Psoas muscle (tissue), 8 donors: ENCODE results near the gene DAB2IP. TPM values are rescaled to one million over a fixed set of nuclear protein-coding genes. Genes with fewer than 3 reads are reported as not detected.

Experiments used
- ATAC-seq, 4 donors: fragments of 200-7000 bp; cut with Tn5 transposase; one replicate each; pipeline ENCODE4 v1.9.1; 2020; ENCODE audit warnings: moderate library complexity in 3 of 4, mild to moderate bottlenecking in 2 of 4
- DNase-seq, 2 donors: peaks; one replicate each; pipeline ENCODE4 v3.0.0-alpha.2; 2020
- H3K27ac ChIP-seq: fragments of 200-600 bp; one replicate; pipeline ENCODE4 v1.8.0; 2022
- H3K27me3 ChIP-seq, 3 donors: fragments of 200-600 bp in 1 of 3; one replicate each; pipeline versions ENCODE4 v1.6.1 to v1.8.0; 2013 to 2022; ENCODE audit warnings: low read length in 2 of 3, mild to moderate bottlenecking in 2 of 3, moderate library complexity in 1 of 3; ENCODE audit not compliant: insufficient read depth in 3 of 3
- H3K36me3 ChIP-seq, 2 donors: fragments of 200-600 bp in 1 of 2; one replicate each; pipeline versions ENCODE4 v1.6.1 to v1.8.0; 2013 to 2022; ENCODE audit warnings: low read depth in 1 of 2, mild to moderate bottlenecking in 1 of 2, moderate library complexity in 1 of 2; ENCODE audit not compliant: insufficient read depth in 1 of 2
- H3K4me1 ChIP-seq: fragments of 200-600 bp; one replicate; pipeline ENCODE4 v1.8.0; 2022
- H3K4me3 ChIP-seq: fragments of 200-600 bp; one replicate; pipeline ENCODE4 v1.8.0; 2022; ENCODE audit warnings: mild to moderate bottlenecking
- H3K9me3 ChIP-seq: fragments of 200-600 bp; one replicate; pipeline ENCODE4 v1.8.0; 2022
- WGBS, 3 donors: extraction: QIAGEN DNeasy Blood & Tissue Kit; methylation state at CpG; one replicate each; pipeline versions ENCODE4 v1.1.6 to v1.1.7; 2013; 5-methylcytosine and 5-hydroxymethylcytosine counted together
- intact Hi-C, 2 donors: fragments of 100-400 bp; cut with DNase I; formaldehyde crosslinking; loops; one replicate each; pipeline versions ENCODE4 v1.11.0 to v1.14.2; 2022
- polyA plus RNA-seq, 3 donors: library from polyadenylated mRNA; stranded (reverse); fragments of 200-250 nt; gene quantifications; one replicate each; pipeline ENCODE4 v1.2.3, GENCODE V29; 2013
- total RNA-seq, 4 donors: library from RNA; stranded (reverse); fragmentation: NEBNext Ultra II Directional in 2 of 4; extraction: Animal tissue kit (Norgen Biotek cat#: 25700) in 2 of 4; gene quantifications; one replicate each; pipeline versions ENCODE4 v1.2.1 to v1.2.4, GENCODE V29; 2021 to 2023
- TF ChIP-seq, protein P1 (sequence below): fragments of 200-600 bp; IDR thresholded peaks from one replicate; pipeline ENCODE4 v1.8.0; 2022; ENCODE audit warnings: antibody characterized with exemption
- donor health status: healthy with polysubstance abuse.
- donor health status: DM: no; HTN: no; CAD: no; lungs with moderate emphysema.
- donor health status: Bipolar disorder and iron deficiency.
- donor health status: healthy.
- donor health status: DM: yes; HTN: yes; CAD: no.
- donor health status: DM: no; HTN: no; CAD: no.
- donor health status: DM: no; HTN: no; CAD: no.
- donor health status: DM: yes; HTN: yes; CAD: no.

Gene DAB2IP
- total and polyA plus RNA-seq, 7 donors = 14.1 to 66.2 (median 33.4) TPM

DNA sequence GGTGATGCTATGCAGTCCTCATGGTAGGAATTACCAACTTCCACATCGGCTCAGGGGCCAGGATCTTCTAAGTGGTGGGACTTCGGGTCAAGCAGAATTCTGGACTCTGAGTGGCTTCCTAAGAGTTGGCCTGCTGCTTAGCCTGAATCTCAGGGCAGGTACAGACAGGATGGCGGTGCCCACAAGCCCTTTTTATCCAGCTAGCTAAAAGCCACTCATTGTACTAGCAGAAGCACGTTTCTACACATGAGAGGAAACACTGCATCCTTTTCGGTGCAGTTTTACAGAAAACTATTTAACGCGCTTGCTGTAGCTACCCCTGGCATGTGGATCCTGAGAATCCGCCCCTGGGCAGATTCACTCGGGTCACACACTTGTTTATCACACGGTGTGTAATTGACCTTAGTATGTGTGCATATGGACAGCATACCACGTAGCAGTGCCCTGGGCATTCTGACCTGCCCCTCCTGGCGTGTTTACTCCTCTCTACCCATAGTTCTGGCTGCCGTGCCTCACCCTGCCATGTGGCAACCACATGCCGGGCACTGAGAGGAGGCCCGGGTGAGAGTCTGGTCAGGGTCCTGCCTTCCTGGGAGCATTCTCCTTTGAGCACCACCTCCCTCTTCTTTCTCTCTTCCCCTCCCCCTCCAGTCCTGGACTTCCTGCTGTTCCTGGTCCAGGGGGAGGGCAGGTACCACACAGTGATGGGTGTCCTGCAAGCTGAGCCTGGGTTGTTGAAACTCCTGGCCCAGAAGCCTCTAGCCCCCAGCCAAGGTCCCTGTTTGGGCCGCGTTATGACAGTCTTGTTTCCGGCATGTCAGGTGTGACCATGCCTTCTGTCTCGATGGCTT lies 65.9 kb downstream of the DAB2IP start:
- intact Hi-C loops = no loop called here
- no peaks in the 10 kb centered on the region for H3K9me3 ChIP-seq
- H3K36me3 ChIP-seq = no peaks in the 10 kb centered on the region
- peak overlapping the region; percentile 36 for H3K27ac ChIP-seq
- H3K4me1 ChIP-seq = peaks cover 92% of the 10 kb centered on the region
- ATAC-seq (no peak), DNase-seq (no peak)
- no peaks in the 10 kb centered on the region for H3K27me3 ChIP-seq
- no peak overlapping the region for H3K4me3 ChIP-seq
- TF ChIP-seq, protein P1, sequence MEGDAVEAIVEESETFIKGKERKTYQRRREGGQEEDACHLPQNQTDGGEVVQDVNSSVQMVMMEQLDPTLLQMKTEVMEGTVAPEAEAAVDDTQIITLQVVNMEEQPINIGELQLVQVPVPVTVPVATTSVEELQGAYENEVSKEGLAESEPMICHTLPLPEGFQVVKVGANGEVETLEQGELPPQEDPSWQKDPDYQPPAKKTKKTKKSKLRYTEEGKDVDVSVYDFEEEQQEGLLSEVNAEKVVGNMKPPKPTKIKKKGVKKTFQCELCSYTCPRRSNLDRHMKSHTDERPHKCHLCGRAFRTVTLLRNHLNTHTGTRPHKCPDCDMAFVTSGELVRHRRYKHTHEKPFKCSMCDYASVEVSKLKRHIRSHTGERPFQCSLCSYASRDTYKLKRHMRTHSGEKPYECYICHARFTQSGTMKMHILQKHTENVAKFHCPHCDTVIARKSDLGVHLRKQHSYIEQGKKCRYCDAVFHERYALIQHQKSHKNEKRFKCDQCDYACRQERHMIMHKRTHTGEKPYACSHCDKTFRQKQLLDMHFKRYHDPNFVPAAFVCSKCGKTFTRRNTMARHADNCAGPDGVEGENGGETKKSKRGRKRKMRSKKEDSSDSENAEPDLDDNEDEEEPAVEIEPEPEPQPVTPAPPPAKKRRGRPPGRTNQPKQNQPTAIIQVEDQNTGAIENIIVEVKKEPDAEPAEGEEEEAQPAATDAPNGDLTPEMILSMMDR = no peak
- WGBS, 3 donors = 74 to 81% (median 76%) methylated on average over 19 of the region's 19 CpGs

DNA sequence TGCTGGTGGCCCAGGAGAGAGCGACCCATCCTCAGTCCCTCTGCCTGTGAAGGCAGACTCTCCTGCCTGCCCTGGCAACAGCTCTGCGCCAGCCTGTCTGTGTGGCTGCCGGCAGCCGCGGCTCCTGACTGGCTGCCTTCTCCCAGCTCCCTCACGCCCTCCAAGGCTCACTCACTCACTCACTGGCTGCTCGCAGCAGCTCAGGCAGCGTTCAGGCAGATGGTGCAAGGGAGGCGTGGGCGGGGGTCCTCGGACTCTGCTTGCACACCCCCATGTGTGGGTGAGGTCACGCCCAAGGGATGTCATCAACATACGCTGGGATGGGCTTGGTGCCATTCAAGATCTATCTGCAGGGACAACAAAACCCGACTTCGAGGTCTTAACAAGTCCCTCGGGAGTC lies 66.7 kb downstream of the DAB2IP start:
- TF ChIP-seq, protein P1 = no peak
- intact Hi-C loops = no loop called here
- ATAC-seq (peak; percentile 22 to 49 (median 38)), DNase-seq (no peak)
- Histone ChIP-seq H3K27ac (peak overlapping the region; percentile 36), H3K27me3 (no peaks in the 10 kb centered on the region), H3K4me1 (peaks cover 94% of the 10 kb centered on the region), H3K36me3 (no peaks in the 10 kb centered on the region), H3K4me3 (no peak overlapping the region), H3K9me3 (no peaks in the 10 kb centered on the region)
- WGBS, 3 donors = 56 to 68% (median 59%) methylated on average over 16 of the region's 16 CpGs

DNA sequence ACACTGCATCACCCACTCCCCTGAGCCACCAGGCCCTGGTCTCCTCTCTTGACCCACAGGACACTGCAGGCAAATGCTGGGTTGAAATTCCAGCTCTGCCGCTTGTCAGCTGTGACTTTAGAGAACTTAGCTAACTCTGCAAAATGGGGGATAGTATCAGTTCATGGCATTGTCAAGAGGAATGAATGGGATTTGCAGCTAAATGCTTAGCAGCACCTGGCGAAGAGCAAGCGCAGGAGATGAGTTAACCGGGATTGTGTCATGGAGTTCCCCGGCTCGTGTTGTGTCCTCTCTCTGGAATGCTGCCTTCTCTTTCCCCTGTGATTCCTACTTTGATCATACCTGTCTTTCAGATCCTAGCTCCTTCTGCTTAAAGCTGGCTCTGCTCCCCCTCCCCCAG lies 67.1 kb downstream of the DAB2IP start:
- no peaks in the 10 kb centered on the region for H3K36me3 ChIP-seq
- TF ChIP-seq, protein P1 = no peak
- intact Hi-C loops = no loop called here
- 74 to 87% (median 74%) methylated on average over 6 of the region's 6 CpGs for WGBS, 3 donors
- H3K4me3 ChIP-seq = no peak overlapping the region
- peak overlapping the region; percentile 36 for H3K27ac ChIP-seq
- no peaks in the 10 kb centered on the region for H3K27me3 ChIP-seq
- DNase-seq (no peak), ATAC-seq (no peak)
- no peaks in the 10 kb centered on the region for H3K9me3 ChIP-seq
- peaks cover 94% of the 10 kb centered on the region for H3K4me1 ChIP-seq

DNA sequence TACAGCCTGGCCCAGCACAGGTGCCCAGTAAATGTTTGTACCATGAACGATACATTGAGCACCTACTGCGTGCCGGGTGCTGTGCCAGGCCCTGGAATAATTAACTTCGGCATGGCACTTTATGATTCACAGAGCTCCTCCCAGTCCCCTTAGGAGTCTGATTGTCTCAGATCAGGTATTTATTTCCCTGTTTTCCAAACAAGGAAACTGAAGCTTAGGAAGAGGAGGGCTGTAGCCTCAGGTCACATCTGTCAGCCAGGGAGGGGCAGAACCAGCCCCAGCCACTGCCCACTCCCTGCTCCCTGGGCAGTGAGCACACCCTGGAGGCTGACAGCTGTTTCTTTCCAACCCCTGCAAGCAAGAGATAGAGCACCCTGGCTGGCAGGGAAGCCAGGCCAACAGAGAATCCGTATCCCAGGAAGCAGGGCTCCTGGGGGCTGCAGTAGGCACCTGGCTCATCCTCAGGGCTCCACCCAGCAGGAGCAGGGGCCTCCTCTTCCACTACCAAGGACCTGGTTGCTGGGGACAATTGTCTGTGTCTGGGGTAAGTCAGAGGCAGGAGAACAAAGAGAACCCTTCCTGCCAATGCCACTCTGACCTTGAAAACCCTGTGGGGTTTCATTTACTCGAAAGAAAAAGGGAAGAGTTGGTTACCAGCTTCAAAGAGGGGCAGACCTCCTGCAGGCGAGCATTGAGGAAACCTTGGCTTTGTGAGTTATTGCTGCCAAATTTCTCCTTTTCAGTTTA lies 69.0 kb downstream of the DAB2IP start:
- DNase-seq (no peak), ATAC-seq (peak in 1 of 4 donors; percentile 27)
- H3K27me3 ChIP-seq = no peaks in the 10 kb centered on the region
- TF ChIP-seq, protein P1 = no peak
- no peaks in the 10 kb centered on the region for H3K9me3 ChIP-seq
- peak overlapping the region; percentile 81 for H3K27ac ChIP-seq
- intact Hi-C loops = loop anchor here in 1 of 2 donors (10.0 kb wide), 1 partner anchor 56 kb away; no protein-coding TSS in a partner anchor
- peaks cover 92% of the 10 kb centered on the region for H3K4me1 ChIP-seq
- 30 to 48% (median 33%) methylated on average over 7 of the region's 7 CpGs for WGBS, 3 donors
- H3K36me3 ChIP-seq = no peaks in the 10 kb centered on the region
- no peak overlapping the region for H3K4me3 ChIP-seq
